BE2C (cell line): ENCODE measurements around the gene PSMB11.
A peak's percentile ranks its signal among the peaks of the same experiment; 100 is the strongest.

Experiments used
- DNase-seq: peaks from one replicate; pipeline ENCODE4 v3.0.0-alpha.2; 2020
- H3K27me3 ChIP-seq: fragments of 250-450 bp; sonication (Bioruptor Pico); 2 replicates; pipeline ENCODE4 v1.5.1; 2020; ENCODE audit warnings: mild to moderate bottlenecking
- H3K36me3 ChIP-seq: fragments of 250-450 bp; sonication (Bioruptor Pico); 2 replicates; pipeline ENCODE4 v1.5.1; 2020; ENCODE audit warnings: mild to moderate bottlenecking
- H3K4me1 ChIP-seq: fragments of 250-450 bp; sonication (Bioruptor Pico); 2 replicates; pipeline ENCODE4 v1.5.1; 2020
- H3K4me3 ChIP-seq: 2 replicates; pipeline ENCODE4 v1.5.1; 2011; ENCODE audit warnings: low read depth, low read length
- H3K9me3 ChIP-seq: fragments of 250-450 bp; sonication (Bioruptor Pico); 2 replicates; pipeline ENCODE4 v1.5.1; 2020
- TF ChIP-seq, protein P1 (sequence below): IDR thresholded peaks from 2 replicates; pipeline ENCODE4 v1.5.1; 2012; ENCODE audit warnings: mild to moderate bottlenecking, low read depth, low read length

Gene PSMB11

GRCh38 chr14:23028799-23029198 lies 13.2 kb upstream of the PSMB11 start:
- no peak for DNase-seq
- H3K4me1 ChIP-seq = peaks cover 8% of the 10 kb centered on the region; the same call in 1 of the 2 replicates
- TF ChIP-seq, protein P1, sequence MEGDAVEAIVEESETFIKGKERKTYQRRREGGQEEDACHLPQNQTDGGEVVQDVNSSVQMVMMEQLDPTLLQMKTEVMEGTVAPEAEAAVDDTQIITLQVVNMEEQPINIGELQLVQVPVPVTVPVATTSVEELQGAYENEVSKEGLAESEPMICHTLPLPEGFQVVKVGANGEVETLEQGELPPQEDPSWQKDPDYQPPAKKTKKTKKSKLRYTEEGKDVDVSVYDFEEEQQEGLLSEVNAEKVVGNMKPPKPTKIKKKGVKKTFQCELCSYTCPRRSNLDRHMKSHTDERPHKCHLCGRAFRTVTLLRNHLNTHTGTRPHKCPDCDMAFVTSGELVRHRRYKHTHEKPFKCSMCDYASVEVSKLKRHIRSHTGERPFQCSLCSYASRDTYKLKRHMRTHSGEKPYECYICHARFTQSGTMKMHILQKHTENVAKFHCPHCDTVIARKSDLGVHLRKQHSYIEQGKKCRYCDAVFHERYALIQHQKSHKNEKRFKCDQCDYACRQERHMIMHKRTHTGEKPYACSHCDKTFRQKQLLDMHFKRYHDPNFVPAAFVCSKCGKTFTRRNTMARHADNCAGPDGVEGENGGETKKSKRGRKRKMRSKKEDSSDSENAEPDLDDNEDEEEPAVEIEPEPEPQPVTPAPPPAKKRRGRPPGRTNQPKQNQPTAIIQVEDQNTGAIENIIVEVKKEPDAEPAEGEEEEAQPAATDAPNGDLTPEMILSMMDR = no peak
- H3K27me3 ChIP-seq = no peaks in the 10 kb centered on the region
- no peak overlapping the region for H3K4me3 ChIP-seq
- no peaks in the 10 kb centered on the region for H3K9me3 ChIP-seq
- H3K36me3 ChIP-seq = peaks cover 87% of the 10 kb centered on the region

GRCh38 chr14:23030936-23031335 lies 11.1 kb upstream of the PSMB11 start:
- no peak overlapping the region for H3K4me3 ChIP-seq
- H3K27me3 ChIP-seq = no peaks in the 10 kb centered on the region
- H3K36me3 ChIP-seq = peaks cover 71% of the 10 kb centered on the region
- H3K9me3 ChIP-seq = no peaks in the 10 kb centered on the region
- H3K4me1 ChIP-seq = peaks cover 10% of the 10 kb centered on the region; the same call in 1 of the 2 replicates
- TF ChIP-seq, protein P1 = no peak
- no peak for DNase-seq

DNA sequence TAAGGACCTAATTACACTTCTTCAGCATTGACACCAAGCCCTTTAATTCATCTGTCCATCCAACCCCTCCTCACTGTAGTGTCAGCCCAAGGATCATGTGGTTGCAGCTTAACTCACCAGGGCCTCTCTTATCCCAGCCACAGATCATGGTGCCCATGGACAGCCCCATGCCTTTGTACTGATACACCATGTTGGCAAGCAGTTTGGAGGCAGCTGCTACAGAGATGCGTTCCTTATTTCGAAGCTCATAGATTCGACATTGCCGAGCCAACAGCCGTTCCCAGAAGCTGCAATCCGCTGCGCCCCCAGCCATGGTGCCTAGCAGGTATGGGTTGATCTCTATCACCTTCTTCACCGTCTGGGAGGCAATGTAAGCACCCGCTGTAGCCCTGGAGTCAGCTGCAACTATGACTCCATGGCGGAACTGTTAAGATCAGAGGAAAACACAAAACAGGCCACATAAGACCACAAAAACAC lies 8.7 kb upstream of the PSMB11 start:
- H3K4me1 ChIP-seq = peaks cover 10% of the 10 kb centered on the region; the same call in 1 of the 2 replicates
- no peak for DNase-seq
- peak overlapping the region; percentile 95 for H3K4me3 ChIP-seq
- no peaks in the 10 kb centered on the region for H3K27me3 ChIP-seq
- peaks cover 55% of the 10 kb centered on the region for H3K36me3 ChIP-seq
- TF ChIP-seq, protein P1 = no peak
- no peaks in the 10 kb centered on the region for H3K9me3 ChIP-seq

- Histone ChIP-seq H3K27me3 (no peaks in the 10 kb centered on the region), H3K4me1 (peaks cover 10% of the 10 kb centered on the region; the same call in 1 of the 2 replicates), H3K9me3 (no peaks in the 10 kb centered on the region), H3K36me3 (peaks cover 48% of the 10 kb centered on the region), H3K4me3 (peak overlapping the region; percentile 95)
- DNase-seq = no peak
- TF ChIP-seq, protein P1 = no peak
Observed at GRCh38 chr14:23033801-23034497, 8.1 kb upstream of the PSMB11 start.

GRCh38 chr14:23034498-23035302 lies 7.3 kb upstream of the PSMB11 start, which contains the start of gene PSMB5:
TSS of gene PSMB5 (minus strand) at chr14:23034900. CDS start at chr14:23034881, 19 bp downstream.
- Histone ChIP-seq H3K36me3 (peaks cover 41% of the 10 kb centered on the region), H3K4me1 (peaks cover 10% of the 10 kb centered on the region; the same call in 1 of the 2 replicates), H3K4me3 (peak within 1 kb of the TSS; percentile 95), H3K27me3 (no peaks in the 10 kb centered on the region), H3K9me3 (no peaks in the 10 kb centered on the region)
- peak; percentile 88 for DNase-seq
- TF ChIP-seq, protein P1 = peak; percentile 8; the same call in 1 of the 2 replicates
